SK-N-MC (cell line): ENCODE measurements around the gene MACC1.

Experiments used
- EZH2 ChIP-seq: fragments of 200-600 bp; sonication (generic); IDR thresholded peaks from one replicate; pipeline ENCODE4 v1.6.1; 2017; ENCODE audit warnings: antibody characterized with exemption
- POLR2AphosphoS5 ChIP-seq: IDR thresholded peaks from 2 replicates; pipeline ENCODE4 v1.6.1; 2012; ENCODE audit warnings: mild to moderate bottlenecking, low read depth, low read length, borderline replicate concordance

GRCh38 chr7:20107582-20107981 lies 109.6 kb downstream of the MACC1 start:
- TF ChIP-seq EZH2 (no peak), POLR2AphosphoS5 (no peak)
